ENCODE results near the gene DNM2.

Gene DNM2

DNA sequence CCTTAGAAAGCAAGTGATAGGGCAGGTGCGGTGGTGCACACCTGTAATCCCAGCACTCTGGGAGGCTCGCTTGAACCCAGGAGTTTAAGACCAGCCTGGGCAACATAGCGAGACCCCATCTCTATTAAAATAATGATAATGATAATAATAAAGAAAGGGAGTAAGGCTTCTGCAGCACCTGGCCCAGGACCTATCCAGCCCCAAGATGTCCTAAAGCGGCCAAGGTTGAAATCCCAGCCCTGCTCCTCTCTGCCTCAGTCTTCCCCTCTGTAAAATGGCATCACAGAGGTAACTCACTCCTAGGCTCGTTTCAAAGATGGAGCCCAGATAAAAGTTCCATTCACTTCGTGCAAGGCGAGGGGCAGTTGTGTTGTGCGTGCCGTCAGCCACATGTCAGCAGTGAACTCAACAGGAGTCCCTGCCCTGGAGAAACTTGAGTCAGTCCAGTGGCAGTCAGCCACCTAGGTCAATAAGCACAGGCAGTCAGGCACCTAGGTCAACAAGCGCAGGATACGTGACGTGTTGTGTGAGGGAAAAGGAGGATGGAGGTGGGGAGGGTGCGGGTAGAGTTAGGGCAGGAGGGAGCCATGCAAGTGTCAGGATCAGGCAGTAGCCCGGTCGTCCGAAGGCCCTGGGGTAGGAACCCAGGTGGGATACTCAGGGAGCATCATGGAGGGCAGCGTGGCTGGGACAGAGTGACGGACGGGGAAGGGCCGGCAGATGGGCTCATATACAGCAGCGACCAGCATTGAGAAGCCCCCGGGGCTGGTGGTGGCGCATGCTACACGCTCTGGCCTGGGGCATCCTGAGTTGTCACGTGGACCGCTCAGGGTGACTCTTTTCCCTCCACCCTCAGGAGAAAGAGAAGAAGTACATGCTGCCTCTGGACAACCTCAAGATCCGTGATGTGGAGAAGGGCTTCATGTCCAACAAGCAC is 101.5 kb downstream of the DNM2 start:
- Histone ChIP-seq H3K4me2 (ENCODE audit: low read length) (no peak overlapping the region), H3K36me3 (ENCODE audit: control insufficient read depth, low read length) (peaks cover 26% of the 10 kb centered on the region), H3K4me1 (ENCODE audit: control insufficient read depth, low read length) (no peaks in the 10 kb centered on the region), H3K9me3 (ENCODE audit: control insufficient read depth, insufficient read depth, low read length) (no peaks in the 10 kb centered on the region), H3K27me3 (ENCODE audit: control insufficient read depth, low read length) (no peaks in the 10 kb centered on the region), H3F3A (ENCODE audit: control insufficient read depth, insufficient read depth) (no peaks in the 10 kb centered on the region), H3K79me2 (ENCODE audit: control insufficient read depth, low read length) (no peaks in the 10 kb centered on the region), H3K4me3 (ENCODE audit: low read length) (no peak overlapping the region), H3K27ac (ENCODE audit: low read depth, low read length) (no peak overlapping the region), H4K20me1 (ENCODE audit: control insufficient read depth, insufficient read depth, low read depth, low read length) (no peaks in the 10 kb centered on the region), H3K9me2 (replicated peaks; ENCODE audit: control insufficient read depth, low read length) (no peaks in the 10 kb centered on the region)
- TF ChIP-seq EZH2phosphoT487 (IDR thresholded peaks at IDR 0.05; ENCODE audit: borderline replicate concordance, low read length): no peak
- TF ChIP-seq, protein P1, sequence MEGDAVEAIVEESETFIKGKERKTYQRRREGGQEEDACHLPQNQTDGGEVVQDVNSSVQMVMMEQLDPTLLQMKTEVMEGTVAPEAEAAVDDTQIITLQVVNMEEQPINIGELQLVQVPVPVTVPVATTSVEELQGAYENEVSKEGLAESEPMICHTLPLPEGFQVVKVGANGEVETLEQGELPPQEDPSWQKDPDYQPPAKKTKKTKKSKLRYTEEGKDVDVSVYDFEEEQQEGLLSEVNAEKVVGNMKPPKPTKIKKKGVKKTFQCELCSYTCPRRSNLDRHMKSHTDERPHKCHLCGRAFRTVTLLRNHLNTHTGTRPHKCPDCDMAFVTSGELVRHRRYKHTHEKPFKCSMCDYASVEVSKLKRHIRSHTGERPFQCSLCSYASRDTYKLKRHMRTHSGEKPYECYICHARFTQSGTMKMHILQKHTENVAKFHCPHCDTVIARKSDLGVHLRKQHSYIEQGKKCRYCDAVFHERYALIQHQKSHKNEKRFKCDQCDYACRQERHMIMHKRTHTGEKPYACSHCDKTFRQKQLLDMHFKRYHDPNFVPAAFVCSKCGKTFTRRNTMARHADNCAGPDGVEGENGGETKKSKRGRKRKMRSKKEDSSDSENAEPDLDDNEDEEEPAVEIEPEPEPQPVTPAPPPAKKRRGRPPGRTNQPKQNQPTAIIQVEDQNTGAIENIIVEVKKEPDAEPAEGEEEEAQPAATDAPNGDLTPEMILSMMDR (IDR thresholded peaks at IDR 0.05; ENCODE audit: low read depth, low read length, poor library complexity, severe bottlenecking): no peak

DNA sequence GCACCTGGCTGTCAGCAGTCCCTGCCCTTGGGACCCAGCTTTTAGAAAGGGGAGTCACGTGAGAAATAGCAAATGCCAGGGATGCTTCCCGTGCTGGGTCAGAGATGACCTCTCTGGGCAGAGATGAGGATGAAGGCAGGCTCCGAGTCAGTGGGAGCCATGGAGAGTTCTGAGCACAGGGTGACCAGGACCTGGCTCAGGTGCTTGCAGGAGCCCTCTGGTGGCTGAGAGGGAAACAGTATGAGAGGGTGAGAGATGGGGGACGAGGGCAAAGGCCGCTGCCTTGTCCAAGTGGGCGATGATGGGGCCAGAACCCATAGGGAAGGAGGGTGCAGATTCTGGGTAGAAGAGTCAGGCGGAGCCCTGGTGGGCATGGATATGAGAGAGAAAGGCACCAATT is 102.3 kb downstream of the DNM2 start:
- Histone ChIP-seq H3K4me2 (ENCODE audit: low read length) (no peak overlapping the region), H3K9me3 (ENCODE audit: control insufficient read depth, insufficient read depth, low read length) (no peaks in the 10 kb centered on the region)

DNA sequence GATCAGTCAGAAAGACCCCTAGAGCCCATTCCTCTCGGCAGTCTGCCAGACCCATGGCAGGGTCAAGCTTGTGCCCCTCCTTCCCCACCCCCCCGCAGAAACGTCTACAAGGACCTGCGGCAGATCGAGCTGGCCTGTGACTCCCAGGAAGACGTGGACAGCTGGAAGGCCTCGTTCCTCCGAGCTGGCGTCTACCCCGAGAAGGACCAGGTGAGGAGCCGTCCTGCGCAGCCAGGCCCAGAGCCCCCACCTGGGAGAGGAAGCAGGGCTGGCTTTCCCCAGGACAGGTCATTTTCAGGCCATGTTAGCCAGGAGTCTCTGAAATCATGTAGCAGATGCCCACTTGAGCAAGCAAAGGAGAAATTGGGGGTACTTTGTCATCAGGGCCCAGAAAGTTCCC is 105.8 kb downstream of the DNM2 start:
- H4K20me1 ChIP-seq (ENCODE audit: control insufficient read depth, insufficient read depth, low read depth, low read length): no peaks in the 10 kb centered on the region
- no peaks in the 10 kb centered on the region for H3F3A ChIP-seq (ENCODE audit: control insufficient read depth, insufficient read depth)
- no peak for TF ChIP-seq EZH2phosphoT487 (IDR thresholded peaks at IDR 0.05; ENCODE audit: borderline replicate concordance, low read length)
- TF ChIP-seq, protein P1 (IDR thresholded peaks at IDR 0.05; ENCODE audit: low read depth, low read length, poor library complexity, severe bottlenecking): no peak
- H3K4me2 ChIP-seq (ENCODE audit: low read length): no peak overlapping the region
- no peaks in the 10 kb centered on the region for H3K9me2 ChIP-seq (replicated peaks; ENCODE audit: control insufficient read depth, low read length)
- no peak overlapping the region for H3K4me3 ChIP-seq (ENCODE audit: low read length)
- H3K27me3 ChIP-seq (ENCODE audit: control insufficient read depth, low read length): no peaks in the 10 kb centered on the region
- no peaks in the 10 kb centered on the region for H3K79me2 ChIP-seq (ENCODE audit: control insufficient read depth, low read length)
- no peaks in the 10 kb centered on the region for H3K9me3 ChIP-seq (ENCODE audit: control insufficient read depth, insufficient read depth, low read length)
- H3K4me1 ChIP-seq (ENCODE audit: control insufficient read depth, low read length): no peaks in the 10 kb centered on the region
- no peak overlapping the region for H3K27ac ChIP-seq (ENCODE audit: low read depth, low read length)
- H3K36me3 ChIP-seq (ENCODE audit: control insufficient read depth, low read length): peaks cover 47% of the 10 kb centered on the region

More for the DNA sequence above, 102.3 kb downstream of the DNM2 start:
- H3K27ac ChIP-seq (ENCODE audit: low read depth, low read length): no peak overlapping the region
- H3K36me3 ChIP-seq (ENCODE audit: control insufficient read depth, low read length): peaks cover 33% of the 10 kb centered on the region
- H3K4me1 ChIP-seq (ENCODE audit: control insufficient read depth, low read length): no peaks in the 10 kb centered on the region
- H3K4me3 ChIP-seq (ENCODE audit: low read length): no peak overlapping the region
- no peaks in the 10 kb centered on the region for H4K20me1 ChIP-seq (ENCODE audit: control insufficient read depth, insufficient read depth, low read depth, low read length)
- H3F3A ChIP-seq (ENCODE audit: control insufficient read depth, insufficient read depth): no peaks in the 10 kb centered on the region
- no peak for TF ChIP-seq EZH2phosphoT487 (IDR thresholded peaks at IDR 0.05; ENCODE audit: borderline replicate concordance, low read length)
- TF ChIP-seq, protein P1 (IDR thresholded peaks at IDR 0.05; ENCODE audit: low read depth, low read length, poor library complexity, severe bottlenecking): peak; percentile 58
- H3K27me3 ChIP-seq (ENCODE audit: control insufficient read depth, low read length): no peaks in the 10 kb centered on the region
- no peaks in the 10 kb centered on the region for H3K79me2 ChIP-seq (ENCODE audit: control insufficient read depth, low read length)
- no peaks in the 10 kb centered on the region for H3K9me2 ChIP-seq (replicated peaks; ENCODE audit: control insufficient read depth, low read length)
